Tibial nerve (tissue), 4 donors: ENCODE data around the gene FUT9.

Experiments
- CTCF ChIP-seq, 5 experiments: fragments of 200-600 bp in 3 of 5; fragments of 450-650 bp in 2 of 5; sonication (generic) in 3 of 5; IDR thresholded peaks; one replicate each; pipeline ENCODE4 v1.5.1; 2016 to 2019; ENCODE audit warnings: antibody characterized with exemption in 5 of 5, mild to moderate bottlenecking in 3 of 5, moderate library complexity in 2 of 5
- EP300 ChIP-seq, 2 donors: sonication (generic); formaldehyde crosslinking; IDR thresholded peaks; one replicate each; pipeline ENCODE4 v1.6.1; 2017; ENCODE audit warnings: antibody characterized with exemption in 2 of 2, mild to moderate bottlenecking in 1 of 2

GRCh38 chr6:96058082-96058481, 42.3 kb downstream of the FUT9 start:
- TF ChIP-seq EP300 (IDR thresholded peaks at IDR 0.05) (no peak), CTCF (IDR thresholded peaks at IDR 0.05) (no peak)
